Endothelial cell of umbilical vein (primary cell): ENCODE data around the gene PTPRO. TPM values are rescaled to one million over a fixed set of nuclear protein-coding genes. Genes with fewer than 3 reads are reported as not detected.

Source experiments
- BruUV-seq: library from RNA; stranded (reverse); fragments of 400-500 nt; replicated peaks from 2 replicates; lab custom pipeline; 2021; lab: Mats Ljungman, UMichigan
- CTCF ChIA-PET: fragments of 300-600, 350-600 bp; sonication (Branson Sonifier 250); formaldehyde crosslinking; loops from one replicate; lab custom pipeline; 2021; ENCODE audit warnings: antibody characterized with exemption, inconsistent platforms; lab: Charles Lee
- POLR2A ChIA-PET: fragments of 300-600, 350-600 bp; sonication (Branson Sonifier 250); formaldehyde crosslinking; loops from one replicate; lab custom pipeline; 2021; ENCODE audit warnings: antibody characterized with exemption, inconsistent platforms; lab: Charles Lee
- DNase-seq: peaks from one replicate; pipeline ENCODE4 v3.0.0-alpha.2; 2011; ENCODE audit warnings: low read depth, low spot score
- FAIRE-seq: peaks from 2 replicates; lab custom pipeline; 2011; peaks lifted over from hg19 to GRCh38; lab: Jason Lieb, UNC
- H2AFZ ChIP-seq: 2 replicates; pipeline ENCODE4 v1.6.0; 2012; ENCODE audit warnings: low read depth, low read length, control low read depth, inconsistent platforms
- H3K27ac ChIP-seq: 2 replicates; pipeline ENCODE4 v1.5.1; 2011; ENCODE audit warnings: low read depth, mild to moderate bottlenecking, control low read depth, low read length, moderate library complexity; ENCODE audit not compliant: insufficient read depth
- H3K27me3 ChIP-seq, 2 experiments: 2 replicates each; pipeline versions ENCODE4 v1.6.0 to v1.6.1; 2011; ENCODE audit warnings: low read length in 2 of 2, mixed read lengths in 1 of 2; ENCODE audit not compliant: control insufficient read depth in 2 of 2, insufficient read depth in 2 of 2
- H3K36me3 ChIP-seq, 2 experiments: 2 replicates in 1 of 2; 3 replicates in 1 of 2; pipeline ENCODE4 v1.5.1; 2011; ENCODE audit warnings: low read length in 2 of 2, mild to moderate bottlenecking in 1 of 2, moderate library complexity in 1 of 2; ENCODE audit not compliant: control insufficient read depth in 2 of 2, insufficient read depth in 2 of 2; ENCODE audit errors: extremely low read depth in 1 of 2
- H3K4me1 ChIP-seq: 3 replicates; pipeline ENCODE4 v1.5.1; 2011; ENCODE audit warnings: mild to moderate bottlenecking, low read length; ENCODE audit not compliant: control insufficient read depth, insufficient read depth; ENCODE audit errors: extremely low read depth
- H3K4me2 ChIP-seq: 2 replicates; pipeline ENCODE4 v1.6.1; 2011; ENCODE audit warnings: low read length, control low read depth, mixed read lengths; ENCODE audit not compliant: insufficient read depth
- H3K4me3 ChIP-seq, 3 experiments: fragments of 200-600 bp in 1 of 3; sonication (generic), shearing (Covaris generic) in 1 of 3; replicated peaks in 1 of 3; 2 replicates each; pipeline ENCODE4 v1.5.1; 2011 to 2016; ENCODE audit warnings: control low read depth in 3 of 3, low read length in 3 of 3, mild to moderate bottlenecking in 2 of 3, inconsistent platforms in 1 of 3, low read depth in 1 of 3, moderate library complexity in 1 of 3; ENCODE audit not compliant: insufficient read depth in 1 of 3
- H3K79me2 ChIP-seq: 2 replicates; pipeline ENCODE4 v1.6.0; 2012; ENCODE audit warnings: low read length, inconsistent platforms; ENCODE audit not compliant: control insufficient read depth, insufficient read depth
- H3K9ac ChIP-seq: replicated peaks from 2 replicates; pipeline ENCODE3; 2011; ENCODE audit warnings: low read length, control low read depth; ENCODE audit not compliant: insufficient read depth; ENCODE audit errors: extremely low read depth
- H3K9me1 ChIP-seq: replicated peaks from 3 replicates; pipeline ENCODE4 v1.6.0; 2011; ENCODE audit warnings: mild to moderate bottlenecking, low read length; ENCODE audit not compliant: control insufficient read depth, insufficient read depth; ENCODE audit errors: extremely low read depth
- H3K9me3 ChIP-seq: replicated peaks from 2 replicates; pipeline ENCODE4 v1.5.1; 2012; ENCODE audit warnings: low read length, inconsistent platforms; ENCODE audit not compliant: control insufficient read depth, insufficient read depth
- H4K20me1 ChIP-seq: replicated peaks from 2 replicates; pipeline ENCODE3; 2011; ENCODE audit warnings: mild to moderate bottlenecking, low read length; ENCODE audit not compliant: control insufficient read depth, insufficient read depth; ENCODE audit errors: extremely low read depth
- EZH2 ChIP-seq: IDR thresholded peaks from 2 replicates; pipeline ENCODE4 v1.6.1; 2012; ENCODE audit warnings: borderline replicate concordance, low read depth, mild to moderate bottlenecking, moderate library complexity, low read length, inconsistent platforms; ENCODE audit not compliant: severe bottlenecking
- FOS ChIP-seq: IDR thresholded peaks from 2 replicates; pipeline ENCODE4 v1.6.1; 2011; ENCODE audit warnings: mild to moderate bottlenecking, low read length, moderate library complexity, borderline replicate concordance; ENCODE audit not compliant: insufficient read depth
- JUN ChIP-seq: IDR thresholded peaks from 2 replicates; pipeline ENCODE4 v1.6.1; 2011; ENCODE audit warnings: borderline replicate concordance, low read depth; ENCODE audit not compliant: insufficient read length, insufficient read depth
- MYC ChIP-seq: IDR thresholded peaks from one replicate; pipeline ENCODE4 v1.6.1; 2011; ENCODE audit warnings: mild to moderate bottlenecking, low read depth, low read length
- POLR2A ChIP-seq: IDR thresholded peaks from 2 replicates; pipeline ENCODE4 v1.6.1; 2012; ENCODE audit warnings: low read depth, mild to moderate bottlenecking, control low read depth, low read length
- POLR2AphosphoS5 ChIP-seq: IDR thresholded peaks from 2 replicates; pipeline ENCODE4 v1.6.1; 2012; ENCODE audit warnings: low read depth, mild to moderate bottlenecking, control low read depth, low read length, moderate library complexity; ENCODE audit not compliant: insufficient read depth
- dilution Hi-C: fragments of 300-500 bp; cut with MboI; formaldehyde crosslinking; loops from one replicate; pipeline ENCODE4 v1.15.0; 2019; ENCODE audit warnings: low sequenced_read_pairs; ENCODE audit not compliant: extremely low pct_ligation_motif_present
- intact Hi-C: fragments of 100-400 bp; cut with micrococcal nuclease; formaldehyde crosslinking; loops from one replicate; pipeline ENCODE4 v1.10.0; 2022
- polyA plus RNA-seq, 4 experiments: library from polyadenylated mRNA; depleted of rRNA in 3 of 4; stranded (reverse) in 3 of 4; unstranded in 1 of 4; fragments of >200 nt; gene quantifications; 2 replicates each; pipeline versions ENCODE4 v1.2.1 to v1.2.3, GENCODE V29; 2011 to 2012; ENCODE audit warnings: missing spikeins in 1 of 4
- total RNA-seq: library from RNA; stranded (reverse); gene quantifications from 2 replicates; pipeline ENCODE4 v1.2.3, GENCODE V29; 2021
- TF ChIP-seq, protein P1 (sequence below): IDR thresholded peaks from 2 replicates; pipeline ENCODE4 v1.6.1; 2011; ENCODE audit not compliant: insufficient read depth, insufficient read length
- TF ChIP-seq, protein P2 (sequence below), 2 donors: IDR thresholded peaks; 1 replicate in 1 of 2; 2 replicates in 1 of 2; pipeline ENCODE4 v1.5.1; 2011; ENCODE audit warnings: low read length in 2 of 2, mild to moderate bottlenecking in 2 of 2, moderate library complexity in 2 of 2, control low read depth in 1 of 2, inconsistent platforms in 1 of 2, low read depth in 1 of 2; ENCODE audit not compliant: insufficient read depth in 1 of 2; ENCODE audit errors: extremely low read depth in 1 of 2

The PTPRO gene
- total and polyA plus RNA-seq, 2 donors (not counting 3 experiments of a cell fraction or from before 2014, with no cell fraction given): not detected

DNA sequence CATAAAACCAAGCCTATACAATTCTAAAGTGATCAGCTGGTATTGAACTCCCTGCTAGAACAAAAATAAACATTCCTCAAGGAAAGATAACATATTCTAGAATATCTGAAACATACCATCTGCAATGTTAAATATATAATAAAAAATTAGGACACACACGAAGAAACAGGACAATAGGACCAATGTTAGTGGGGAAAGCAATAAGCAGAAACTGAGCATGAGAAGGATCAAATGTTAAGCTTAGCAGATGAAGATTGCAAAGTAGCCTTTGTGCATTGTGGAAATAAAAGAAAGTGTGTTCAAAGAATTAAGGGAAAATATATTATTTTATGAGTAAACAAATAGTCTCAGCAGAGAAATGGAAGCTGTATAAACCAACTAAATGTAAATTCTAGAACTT is 286.1 kb downstream of the PTPRO start:
- CTCF ChIA-PET: interaction anchor here (0.6 to 3.8 kb wide), 5 partner anchors 9 to 164 kb away, joined by 3 to 12 read pairs (median 3); no protein-coding TSS in a partner anchor

More for the DNA sequence above, 286.1 kb downstream of the PTPRO start:
- Histone ChIP-seq H3K9me1 (no peaks in the 10 kb centered on the region), H3K9me3 (no peaks in the 10 kb centered on the region), H3K4me1 (peaks cover 3% of the 10 kb centered on the region), H3K36me3 (no peaks in the 10 kb centered on the region), H3K4me3 (no peak overlapping the region), H3K27me3 (no peaks in the 10 kb centered on the region), H2AFZ (no peak overlapping the region), H4K20me1 (no peaks in the 10 kb centered on the region), H3K27ac (no peak overlapping the region), H3K79me2 (no peaks in the 10 kb centered on the region), H3K9ac (no peak overlapping the region), H3K4me2 (no peak overlapping the region)
- no TSS peak for BruUV-seq
- dilution Hi-C loops: no loop called here
- TF ChIP-seq, protein P1, sequence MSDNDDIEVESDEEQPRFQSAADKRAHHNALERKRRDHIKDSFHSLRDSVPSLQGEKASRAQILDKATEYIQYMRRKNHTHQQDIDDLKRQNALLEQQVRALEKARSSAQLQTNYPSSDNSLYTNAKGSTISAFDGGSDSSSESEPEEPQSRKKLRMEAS: no peak
- TF ChIP-seq, protein P2, sequence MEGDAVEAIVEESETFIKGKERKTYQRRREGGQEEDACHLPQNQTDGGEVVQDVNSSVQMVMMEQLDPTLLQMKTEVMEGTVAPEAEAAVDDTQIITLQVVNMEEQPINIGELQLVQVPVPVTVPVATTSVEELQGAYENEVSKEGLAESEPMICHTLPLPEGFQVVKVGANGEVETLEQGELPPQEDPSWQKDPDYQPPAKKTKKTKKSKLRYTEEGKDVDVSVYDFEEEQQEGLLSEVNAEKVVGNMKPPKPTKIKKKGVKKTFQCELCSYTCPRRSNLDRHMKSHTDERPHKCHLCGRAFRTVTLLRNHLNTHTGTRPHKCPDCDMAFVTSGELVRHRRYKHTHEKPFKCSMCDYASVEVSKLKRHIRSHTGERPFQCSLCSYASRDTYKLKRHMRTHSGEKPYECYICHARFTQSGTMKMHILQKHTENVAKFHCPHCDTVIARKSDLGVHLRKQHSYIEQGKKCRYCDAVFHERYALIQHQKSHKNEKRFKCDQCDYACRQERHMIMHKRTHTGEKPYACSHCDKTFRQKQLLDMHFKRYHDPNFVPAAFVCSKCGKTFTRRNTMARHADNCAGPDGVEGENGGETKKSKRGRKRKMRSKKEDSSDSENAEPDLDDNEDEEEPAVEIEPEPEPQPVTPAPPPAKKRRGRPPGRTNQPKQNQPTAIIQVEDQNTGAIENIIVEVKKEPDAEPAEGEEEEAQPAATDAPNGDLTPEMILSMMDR (IDR thresholded peaks at IDR 0.05; ENCODE audit: extremely low read depth in 1 of 2, insufficient read depth in 1 of 2, low read depth in 1 of 2, low read length in 2 of 2): no peak
- TF ChIP-seq POLR2A (no peak), POLR2AphosphoS5 (no peak), MYC (no peak), JUN (no peak), EZH2 (no peak), FOS (no peak)
- POLR2A ChIA-PET: no interaction called here
- intact Hi-C loops: no loop called here
- FAIRE-seq: no peak
- DNase-seq: no peak
